ENCODE data around the gene PANK4.

DNA sequence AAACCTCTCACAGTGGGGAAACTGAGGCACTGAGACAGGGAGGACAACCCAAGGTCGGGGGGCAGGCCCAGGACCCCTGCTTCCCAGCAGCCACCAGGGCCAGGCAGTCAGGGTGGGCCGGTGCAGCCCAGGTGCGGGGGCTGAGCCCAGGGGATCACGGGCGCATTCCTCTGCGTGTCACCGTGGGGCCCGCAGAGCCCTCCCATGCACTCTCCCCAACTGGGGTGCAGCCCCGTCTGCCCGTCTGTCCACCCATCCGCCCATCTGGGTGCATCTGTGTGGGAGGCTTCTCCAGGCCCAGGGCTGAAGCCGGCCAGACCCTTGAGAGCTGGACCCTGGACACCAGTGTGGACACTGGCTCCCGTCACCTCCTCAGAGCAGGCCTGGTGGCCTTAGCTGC is 53.2 kb downstream of the PANK4 start:
- TF ChIP-seq, protein P1, sequence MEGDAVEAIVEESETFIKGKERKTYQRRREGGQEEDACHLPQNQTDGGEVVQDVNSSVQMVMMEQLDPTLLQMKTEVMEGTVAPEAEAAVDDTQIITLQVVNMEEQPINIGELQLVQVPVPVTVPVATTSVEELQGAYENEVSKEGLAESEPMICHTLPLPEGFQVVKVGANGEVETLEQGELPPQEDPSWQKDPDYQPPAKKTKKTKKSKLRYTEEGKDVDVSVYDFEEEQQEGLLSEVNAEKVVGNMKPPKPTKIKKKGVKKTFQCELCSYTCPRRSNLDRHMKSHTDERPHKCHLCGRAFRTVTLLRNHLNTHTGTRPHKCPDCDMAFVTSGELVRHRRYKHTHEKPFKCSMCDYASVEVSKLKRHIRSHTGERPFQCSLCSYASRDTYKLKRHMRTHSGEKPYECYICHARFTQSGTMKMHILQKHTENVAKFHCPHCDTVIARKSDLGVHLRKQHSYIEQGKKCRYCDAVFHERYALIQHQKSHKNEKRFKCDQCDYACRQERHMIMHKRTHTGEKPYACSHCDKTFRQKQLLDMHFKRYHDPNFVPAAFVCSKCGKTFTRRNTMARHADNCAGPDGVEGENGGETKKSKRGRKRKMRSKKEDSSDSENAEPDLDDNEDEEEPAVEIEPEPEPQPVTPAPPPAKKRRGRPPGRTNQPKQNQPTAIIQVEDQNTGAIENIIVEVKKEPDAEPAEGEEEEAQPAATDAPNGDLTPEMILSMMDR (IDR thresholded peaks at IDR 0.05): no peak
- no peak for TF ChIP-seq POLR2A (IDR thresholded peaks at IDR 0.05)

Data from body of pancreas (tissue), 4 donors.